Natural killer cell (primary cell): ENCODE measurements around the gene GALNT16. TPM values are rescaled to one million over a fixed set of nuclear protein-coding genes. Genes with fewer than 3 reads are reported as not detected.

Source experiments
- ATAC-seq, 3 donors: fragments of 150-1000 bp in 2 of 3; fragments of 200-7000 bp in 1 of 3; cut with Tn5 transposase; 1 replicate in 1 of 3; 2 replicates in 2 of 3; pipeline ENCODE4 v1.10.0; 2021; ENCODE audit warnings: mild to moderate bottlenecking in 2 of 3, moderate library complexity in 2 of 3
- DNase-seq, 2 donors: peaks; one replicate each; pipeline versions ENCODE4 v3.0.0 to v3.0.0-alpha.2; 2013 to 2021; ENCODE audit warnings: mixed read lengths in 1 of 2
- H3K27ac ChIP-seq: one replicate; pipeline ENCODE4 v1.5.1; 2013; ENCODE audit warnings: mild to moderate bottlenecking, low read length
- H3K27me3 ChIP-seq: one replicate; pipeline ENCODE4 v1.6.1; 2013; ENCODE audit warnings: low read length; ENCODE audit not compliant: control insufficient read depth, insufficient read depth
- H3K36me3 ChIP-seq: one replicate; pipeline ENCODE4 v1.6.1; 2013; ENCODE audit warnings: low read length; ENCODE audit not compliant: control insufficient read depth, insufficient read depth
- H3K4me1 ChIP-seq: one replicate; pipeline ENCODE4 v1.6.1; 2013; ENCODE audit warnings: low read length; ENCODE audit not compliant: control insufficient read depth, insufficient read depth
- H3K4me3 ChIP-seq: one replicate; pipeline ENCODE4 v1.5.1; 2013; ENCODE audit warnings: low read length
- H3K9me3 ChIP-seq: one replicate; pipeline ENCODE4 v1.6.1; 2013; ENCODE audit warnings: low read length; ENCODE audit not compliant: control insufficient read depth, insufficient read depth
- H3K27ac Mint-ChIP-seq, 2 donors: one replicate each; pipeline ENCODE4 v1.8.0; 2022; ENCODE audit warnings: mild to moderate bottlenecking in 2 of 2, mixed read lengths in 2 of 2, moderate library complexity in 1 of 2
- H3K27me3 Mint-ChIP-seq, 2 donors: one replicate each; pipeline ENCODE4 v1.8.0; 2022; ENCODE audit warnings: low read depth in 2 of 2, mixed read lengths in 2 of 2
- H3K36me3 Mint-ChIP-seq: one replicate; pipeline ENCODE4 v1.8.0; 2022; ENCODE audit warnings: mixed read lengths
- H3K4me1 Mint-ChIP-seq, 2 donors: one replicate each; pipeline ENCODE4 v1.8.0; 2022; ENCODE audit warnings: mixed read lengths in 2 of 2
- H3K4me3 Mint-ChIP-seq: one replicate; pipeline ENCODE4 v1.8.0; 2022; ENCODE audit warnings: mild to moderate bottlenecking, moderate library complexity, mixed read lengths
- H3K9me3 Mint-ChIP-seq, 2 donors: one replicate each; pipeline ENCODE4 v1.8.0; 2022; ENCODE audit warnings: mixed read lengths in 2 of 2
- WGBS: methylation state at CpG from one replicate; pipeline ENCODE4 v1.1.7; 2013; ENCODE audit warnings: missing lambda C conversion rate; ENCODE audit not compliant: insufficient coverage; 5-methylcytosine and 5-hydroxymethylcytosine counted together
- intact Hi-C: fragments of 100-400 bp; cut with micrococcal nuclease; formaldehyde crosslinking; loops from one replicate; pipeline ENCODE4 v1.14.2; 2022
- total RNA-seq, 4 donors: library from RNA; stranded (reverse); fragments of 120-200 nt in 1 of 4; gene quantifications; one replicate each; pipeline versions ENCODE4 v1.2.3 to v1.2.4, GENCODE V29; 2013 to 2022
- TF ChIP-seq, protein P1 (sequence below): fragments of 200-600 bp; IDR thresholded peaks from one replicate; pipeline ENCODE4 v1.8.0; 2022; ENCODE audit warnings: antibody characterized with exemption

The GALNT16 gene
- total RNA-seq, 3 donors from 2014 or later (not counting 1 experiment from before 2014, with no cell fraction given): not detected

GRCh38 chr14:69291891-69292561 is 32.1 kb downstream of the GALNT16 start:
- WGBS: 85% methylated on average over 5 of the region's 5 CpGs
- Histone ChIP-seq H3K9me3 (no peaks in the 10 kb centered on the region), H3K36me3 (no peaks in the 10 kb centered on the region), H3K27me3 (no peaks in the 10 kb centered on the region), H3K4me3 (no peak overlapping the region), H3K4me1 (no peaks in the 10 kb centered on the region), H3K27ac (no peak overlapping the region)
- no peak overlapping the region for H3K4me3 Mint-ChIP-seq
- H3K9me3 Mint-ChIP-seq: no peaks in the 10 kb centered on the region
- peaks cover 0 to under 1% of the 10 kb centered on the region in 2 donors for H3K27me3 Mint-ChIP-seq
- DNase-seq: no peak
- no peak overlapping the region for H3K27ac Mint-ChIP-seq
- H3K36me3 Mint-ChIP-seq: no peaks in the 10 kb centered on the region
- TF ChIP-seq, protein P1, sequence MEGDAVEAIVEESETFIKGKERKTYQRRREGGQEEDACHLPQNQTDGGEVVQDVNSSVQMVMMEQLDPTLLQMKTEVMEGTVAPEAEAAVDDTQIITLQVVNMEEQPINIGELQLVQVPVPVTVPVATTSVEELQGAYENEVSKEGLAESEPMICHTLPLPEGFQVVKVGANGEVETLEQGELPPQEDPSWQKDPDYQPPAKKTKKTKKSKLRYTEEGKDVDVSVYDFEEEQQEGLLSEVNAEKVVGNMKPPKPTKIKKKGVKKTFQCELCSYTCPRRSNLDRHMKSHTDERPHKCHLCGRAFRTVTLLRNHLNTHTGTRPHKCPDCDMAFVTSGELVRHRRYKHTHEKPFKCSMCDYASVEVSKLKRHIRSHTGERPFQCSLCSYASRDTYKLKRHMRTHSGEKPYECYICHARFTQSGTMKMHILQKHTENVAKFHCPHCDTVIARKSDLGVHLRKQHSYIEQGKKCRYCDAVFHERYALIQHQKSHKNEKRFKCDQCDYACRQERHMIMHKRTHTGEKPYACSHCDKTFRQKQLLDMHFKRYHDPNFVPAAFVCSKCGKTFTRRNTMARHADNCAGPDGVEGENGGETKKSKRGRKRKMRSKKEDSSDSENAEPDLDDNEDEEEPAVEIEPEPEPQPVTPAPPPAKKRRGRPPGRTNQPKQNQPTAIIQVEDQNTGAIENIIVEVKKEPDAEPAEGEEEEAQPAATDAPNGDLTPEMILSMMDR: no peak
- peak in 1 of 3 donors; percentile 4 for ATAC-seq
- intact Hi-C loops: no loop called here
- no peaks in the 10 kb centered on the region for H3K4me1 Mint-ChIP-seq

- Mint-ChIP-seq H3K36me3 (no peaks in the 10 kb centered on the region), H3K4me3 (no peak overlapping the region), H3K9me3 (no peaks in the 10 kb centered on the region), H3K27ac (no peak overlapping the region), H3K27me3 (peaks cover 3 to 17% of the 10 kb centered on the region in 2 donors), H3K4me1 (no peaks in the 10 kb centered on the region)
- TF ChIP-seq, protein P1: no peak
- ATAC-seq (no peak), DNase-seq (no peak)
- WGBS: 84% methylated on average over 9 of the region's 10 CpGs
- Histone ChIP-seq H3K4me3 (no peak overlapping the region), H3K27me3 (no peaks in the 10 kb centered on the region), H3K9me3 (no peaks in the 10 kb centered on the region), H3K36me3 (no peaks in the 10 kb centered on the region), H3K4me1 (no peaks in the 10 kb centered on the region), H3K27ac (no peak overlapping the region)
- intact Hi-C loops: no loop called here
Measured at GRCh38 chr14:69298131-69299071, 38.4 kb downstream of the GALNT16 start.

GRCh38 chr14:69299286-69300035 is 39.5 kb downstream of the GALNT16 start:
- no peaks in the 10 kb centered on the region for H3K36me3 Mint-ChIP-seq
- ATAC-seq: peak in 1 of 3 donors; percentile 22

More at GRCh38 chr14:69299286-69300035, 39.5 kb downstream of the GALNT16 start:
- Histone ChIP-seq H3K4me1 (no peaks in the 10 kb centered on the region), H3K9me3 (no peaks in the 10 kb centered on the region), H3K27ac (no peak overlapping the region), H3K27me3 (no peaks in the 10 kb centered on the region), H3K4me3 (no peak overlapping the region), H3K36me3 (no peaks in the 10 kb centered on the region)
- intact Hi-C loops: no loop called here
- H3K9me3 Mint-ChIP-seq: no peaks in the 10 kb centered on the region
- WGBS: 84% methylated on average over 11 of the region's 11 CpGs
- H3K4me3 Mint-ChIP-seq: no peak overlapping the region
- TF ChIP-seq, protein P1: no peak
- H3K4me1 Mint-ChIP-seq: no peaks in the 10 kb centered on the region
- H3K27me3 Mint-ChIP-seq: peaks cover 3 to 24% of the 10 kb centered on the region in 2 donors
- peak in 1 of 2 donors; percentile 6 for DNase-seq
- no peak overlapping the region for H3K27ac Mint-ChIP-seq
